Fibroblast of skin of right biceps (primary cell): ENCODE data around the gene FIBCD1.

ENCODE experiments used
- DNase-seq: peaks from one replicate; pipeline ENCODE4 v3.0.0-alpha.2; 2013

FIBCD1 gene, protein sequence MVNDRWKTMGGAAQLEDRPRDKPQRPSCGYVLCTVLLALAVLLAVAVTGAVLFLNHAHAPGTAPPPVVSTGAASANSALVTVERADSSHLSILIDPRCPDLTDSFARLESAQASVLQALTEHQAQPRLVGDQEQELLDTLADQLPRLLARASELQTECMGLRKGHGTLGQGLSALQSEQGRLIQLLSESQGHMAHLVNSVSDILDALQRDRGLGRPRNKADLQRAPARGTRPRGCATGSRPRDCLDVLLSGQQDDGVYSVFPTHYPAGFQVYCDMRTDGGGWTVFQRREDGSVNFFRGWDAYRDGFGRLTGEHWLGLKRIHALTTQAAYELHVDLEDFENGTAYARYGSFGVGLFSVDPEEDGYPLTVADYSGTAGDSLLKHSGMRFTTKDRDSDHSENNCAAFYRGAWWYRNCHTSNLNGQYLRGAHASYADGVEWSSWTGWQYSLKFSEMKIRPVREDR

DNA sequence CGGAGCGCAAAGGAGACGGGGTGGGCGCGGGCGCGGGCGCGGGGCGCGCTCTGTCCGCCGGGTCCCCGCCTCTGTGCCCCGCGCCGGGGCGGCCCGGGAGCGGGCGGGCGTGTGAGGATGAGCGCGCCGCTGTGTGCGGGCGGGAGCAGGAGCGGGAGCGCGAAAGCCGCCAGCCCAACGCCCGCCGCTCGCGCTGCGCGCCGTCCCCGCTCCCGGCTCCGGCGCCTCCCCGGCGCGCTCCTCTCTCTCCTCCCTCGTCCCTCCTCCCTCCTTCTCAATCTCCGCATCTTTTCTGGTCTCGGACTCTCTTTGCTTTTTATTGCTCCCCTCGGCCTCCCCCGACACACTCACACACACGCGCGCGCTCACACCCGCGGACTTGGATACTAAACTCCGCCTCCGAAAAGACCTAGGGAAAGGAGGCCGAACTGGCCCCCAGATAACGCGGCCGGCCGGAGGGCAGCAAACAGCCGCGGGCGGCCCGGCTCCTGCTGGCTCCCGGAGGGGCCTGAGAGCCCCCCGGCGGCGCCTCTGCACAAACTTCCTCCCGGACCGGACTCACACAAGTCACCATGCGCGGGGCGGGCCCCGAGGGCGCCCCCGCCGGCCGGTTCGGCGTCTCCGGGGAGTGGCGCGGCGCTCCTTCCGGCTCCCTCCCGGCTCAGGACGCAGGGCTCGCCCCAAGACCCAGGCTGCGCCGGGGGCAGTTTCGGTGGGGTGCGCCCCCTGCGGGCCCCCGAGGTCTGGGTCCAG, at the start of gene FIBCD1:
FIBCD1 (minus strand) TSS at position 596 of the 753 bp plus-strand sequence. CDS start 640 bp downstream, outside the sequence.
- DNase-seq = peak; percentile 44

DNA sequence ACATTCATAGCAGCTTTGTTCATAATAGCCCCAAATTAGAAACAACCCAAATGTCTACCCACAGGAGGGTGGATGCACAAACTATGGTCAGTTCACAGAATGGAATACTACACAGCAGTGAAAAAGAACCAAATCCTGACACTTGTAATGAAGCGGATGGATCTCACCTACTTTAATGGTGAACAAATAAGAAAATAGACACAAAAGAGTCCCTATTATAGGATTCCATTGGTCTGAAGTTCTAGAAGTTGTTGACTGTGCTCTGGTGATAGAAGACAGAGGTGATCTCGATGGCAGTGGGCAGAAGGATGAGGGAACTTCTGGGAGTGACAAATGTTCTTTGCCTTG, 49.3 kb upstream of the FIBCD1 start:
- DNase-seq = no peak

DNA sequence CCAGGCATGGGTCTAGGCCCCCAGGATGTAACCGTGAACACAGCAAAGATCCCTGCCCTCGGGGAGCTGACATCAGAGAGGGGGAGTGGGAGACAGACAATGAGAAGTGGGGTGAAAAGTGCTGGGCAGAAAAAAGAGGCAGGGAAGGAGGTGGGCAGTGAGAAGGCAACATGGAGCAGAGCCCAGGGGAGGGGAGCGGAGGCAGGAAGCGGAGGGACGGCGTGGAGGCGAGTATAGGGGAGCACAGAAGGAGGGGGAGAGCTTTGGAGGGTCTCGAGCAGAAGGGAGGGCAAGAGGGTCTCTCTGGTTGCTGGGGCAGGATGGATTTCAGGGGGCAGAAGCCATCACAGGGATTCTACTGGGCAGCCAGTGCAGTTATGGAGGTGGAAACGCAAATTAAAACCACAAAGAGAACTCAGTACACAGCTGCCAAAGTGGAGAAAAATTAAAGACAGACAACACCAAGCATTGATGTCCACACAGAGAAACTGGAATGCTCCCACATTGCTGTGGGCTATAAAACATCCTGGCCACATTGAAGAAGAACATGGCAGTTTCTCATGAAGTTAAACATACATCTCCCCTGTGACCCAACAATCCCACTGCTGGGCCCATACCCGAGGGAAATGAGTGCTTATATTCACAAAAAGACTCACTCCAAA, 48.8 kb upstream of the FIBCD1 start:
- no peak for DNase-seq

DNA sequence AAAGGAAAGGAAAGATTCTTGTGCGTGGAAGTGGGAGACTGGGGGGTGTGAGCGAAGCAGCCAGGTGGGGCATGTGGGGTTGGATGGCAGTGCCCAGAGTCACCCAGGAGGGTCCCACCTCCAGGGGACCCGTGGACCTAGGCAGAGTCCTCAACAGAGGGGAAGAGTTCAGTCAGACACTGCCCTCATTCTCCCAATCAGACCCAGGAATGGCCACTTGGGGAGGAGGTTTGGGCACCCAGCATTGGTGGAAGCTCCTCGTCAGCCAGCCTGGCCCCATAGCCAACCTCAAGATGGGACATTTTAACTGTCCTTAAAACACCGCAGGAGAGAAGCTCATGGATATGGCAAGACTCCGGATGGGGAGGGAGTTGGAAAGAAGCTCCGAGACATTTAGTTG, 48.0 kb upstream of the FIBCD1 start:
- DNase-seq = no peak

DNA sequence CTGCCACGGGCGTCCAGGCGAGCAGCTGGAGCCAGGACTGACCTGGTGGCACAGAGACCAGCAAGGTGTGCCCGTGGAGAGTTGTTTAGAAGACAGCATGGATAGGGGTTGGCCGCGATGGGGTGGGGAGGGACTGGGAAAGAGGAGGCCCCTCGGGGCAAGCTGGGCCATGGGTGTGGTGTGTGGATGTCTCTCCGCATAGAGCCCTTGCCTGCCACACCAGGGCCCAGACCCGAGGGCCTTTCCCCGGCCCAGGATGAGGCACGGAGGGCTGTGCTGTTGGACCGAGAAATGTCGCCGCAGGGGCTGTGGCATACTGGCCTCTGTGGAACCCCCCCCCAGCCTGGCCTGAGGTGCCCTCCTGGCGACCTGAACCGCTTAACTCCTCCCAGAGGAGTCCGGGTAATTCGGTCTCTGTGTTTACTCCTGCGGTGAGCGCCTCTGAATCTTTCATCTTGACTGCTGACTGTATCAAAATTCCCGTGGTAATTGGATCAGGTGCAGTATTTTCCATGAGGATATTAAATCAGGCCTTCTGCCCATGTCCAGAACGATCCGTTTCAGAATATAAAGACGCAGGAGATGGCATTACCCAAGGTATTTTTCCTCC, 47.4 kb upstream of the FIBCD1 start:
- DNase-seq = no peak

DNA sequence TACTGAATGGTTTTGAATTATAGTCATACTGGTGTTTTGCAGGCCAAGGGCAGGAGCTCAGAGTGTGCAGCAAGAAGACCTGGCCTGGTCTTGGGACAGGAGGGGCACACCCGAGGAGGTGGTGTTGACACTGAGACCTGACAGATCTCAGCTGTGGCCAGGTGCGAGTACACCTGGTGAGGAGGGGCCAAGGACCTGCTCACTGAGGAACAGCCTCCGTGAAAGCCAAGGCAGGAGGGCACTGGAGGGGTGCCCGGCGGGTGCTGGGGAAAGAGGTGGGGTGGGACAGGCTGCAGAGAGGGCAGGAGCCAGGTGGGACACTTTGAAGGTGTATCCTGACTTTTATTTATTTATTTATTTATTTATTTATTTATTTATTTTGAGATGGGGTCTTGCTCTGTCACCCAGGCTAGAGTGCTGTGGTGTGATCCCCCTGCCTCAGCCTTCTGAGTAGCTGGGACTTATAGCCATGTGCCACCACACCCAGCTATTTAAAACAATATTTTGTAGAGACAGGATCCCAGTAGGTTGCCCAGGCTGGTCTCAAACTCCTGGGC, 46.6 kb upstream of the FIBCD1 start:
- no peak for DNase-seq

DNA sequence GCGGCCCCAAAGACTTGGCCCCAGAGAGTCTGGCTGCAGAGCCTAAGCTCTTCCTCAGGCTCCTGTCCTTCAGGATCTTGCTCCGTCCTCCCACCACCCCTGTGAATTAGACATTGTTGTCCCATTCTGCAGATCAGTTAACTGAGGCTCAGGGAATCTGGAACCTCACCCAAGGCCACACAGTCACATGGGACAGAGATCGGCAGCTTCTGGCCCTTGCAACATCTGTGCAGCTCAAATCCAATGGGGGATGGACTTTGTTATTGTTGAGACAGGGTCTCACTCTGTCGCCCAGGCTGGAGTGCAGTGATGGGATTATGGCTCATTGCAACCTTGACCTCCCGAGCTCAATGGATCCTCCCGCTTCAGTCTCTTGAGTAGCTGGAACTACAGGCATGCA, 46.0 kb upstream of the FIBCD1 start:
- no peak for DNase-seq

DNA sequence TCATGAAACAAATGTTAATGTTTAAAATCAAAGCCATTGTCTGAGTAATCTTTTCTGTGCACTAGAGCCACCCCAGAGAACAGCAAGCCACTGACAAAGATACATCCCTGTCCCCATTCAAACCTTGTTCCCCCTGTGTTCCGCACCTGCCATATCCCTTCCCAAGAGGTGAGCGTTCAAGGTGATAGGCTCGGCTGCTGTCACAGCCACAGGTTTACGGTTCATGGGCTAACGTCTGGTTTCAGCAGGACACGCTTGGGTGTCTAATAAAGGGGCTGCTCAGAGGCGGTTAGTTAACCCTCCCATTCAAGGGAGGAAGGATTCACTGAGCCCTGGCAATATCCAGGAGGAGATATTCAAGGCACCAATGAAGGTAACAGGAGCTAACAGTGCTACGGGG, 45.5 kb upstream of the FIBCD1 start:
- DNase-seq = no peak

DNA sequence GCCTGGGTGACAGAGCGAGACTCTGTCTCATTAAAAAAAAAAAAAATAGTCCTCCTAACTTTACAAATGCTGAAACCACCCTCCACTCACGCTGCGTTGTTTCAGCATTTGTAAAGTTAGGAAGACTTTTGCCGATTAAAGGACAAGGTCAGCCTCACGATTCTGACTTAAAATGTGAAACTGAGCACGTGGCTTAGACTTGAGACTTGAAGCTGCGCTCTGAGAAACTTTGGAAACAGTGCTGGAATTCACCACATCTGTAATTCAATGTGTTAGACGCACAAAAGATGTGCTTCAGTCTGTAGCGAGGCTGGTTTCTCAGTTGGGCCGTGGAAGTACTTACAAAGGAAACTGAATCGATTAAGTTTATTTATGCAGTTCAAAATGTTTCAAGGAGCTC, 44.9 kb upstream of the FIBCD1 start:
- no peak for DNase-seq

DNA sequence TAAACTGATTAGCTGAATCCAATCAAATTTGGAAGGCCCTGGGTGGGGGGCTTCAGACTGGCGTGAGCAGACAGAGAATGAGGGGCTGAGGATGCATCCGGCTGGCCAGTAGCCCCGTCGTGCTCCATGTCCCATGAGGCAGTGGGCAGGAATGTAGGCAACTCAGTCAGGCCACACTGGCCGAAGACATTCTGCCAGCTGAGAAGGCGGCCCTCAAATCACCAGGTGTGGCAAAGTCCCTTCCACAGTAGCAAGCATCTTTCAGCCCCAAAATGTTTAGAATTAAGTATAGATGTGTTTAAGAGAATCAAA, 44.3 kb upstream of the FIBCD1 start:
- DNase-seq = no peak

DNA sequence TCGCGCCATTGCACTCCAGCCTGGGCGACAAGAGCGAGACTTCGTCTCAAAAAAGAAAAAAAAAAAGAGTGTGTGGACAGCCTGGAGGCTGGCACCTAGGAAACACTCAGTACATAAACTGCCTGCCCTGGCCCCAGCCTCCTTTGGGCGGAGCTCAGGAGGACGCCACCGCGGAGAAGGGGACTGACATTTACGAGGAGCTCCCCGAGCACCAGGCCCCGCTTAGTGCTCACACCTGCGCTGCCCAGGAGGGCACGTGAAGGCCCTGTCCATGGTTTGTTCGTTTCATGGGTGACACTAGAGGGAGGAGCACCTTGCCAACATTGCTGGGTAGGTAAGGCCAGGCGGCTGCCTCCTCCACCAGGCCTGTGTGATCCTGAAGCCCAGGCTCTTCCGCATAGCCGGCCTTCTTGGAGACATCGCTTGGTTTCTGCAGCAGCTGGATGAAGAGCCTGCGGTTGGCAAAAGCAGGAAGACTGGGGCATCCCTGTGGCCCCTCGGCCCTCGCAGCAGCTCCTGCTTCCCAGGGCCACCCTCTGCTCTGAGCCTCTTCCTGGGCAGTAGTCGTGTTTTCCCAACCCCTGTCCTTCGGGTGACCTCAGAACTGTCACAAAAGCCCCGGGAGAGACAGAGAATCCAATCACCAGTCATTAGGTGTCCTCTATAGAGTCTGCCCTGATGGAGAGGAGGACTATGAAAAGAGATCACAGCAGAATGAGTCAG, 43.8 kb upstream of the FIBCD1 start:
- DNase-seq = no peak

DNA sequence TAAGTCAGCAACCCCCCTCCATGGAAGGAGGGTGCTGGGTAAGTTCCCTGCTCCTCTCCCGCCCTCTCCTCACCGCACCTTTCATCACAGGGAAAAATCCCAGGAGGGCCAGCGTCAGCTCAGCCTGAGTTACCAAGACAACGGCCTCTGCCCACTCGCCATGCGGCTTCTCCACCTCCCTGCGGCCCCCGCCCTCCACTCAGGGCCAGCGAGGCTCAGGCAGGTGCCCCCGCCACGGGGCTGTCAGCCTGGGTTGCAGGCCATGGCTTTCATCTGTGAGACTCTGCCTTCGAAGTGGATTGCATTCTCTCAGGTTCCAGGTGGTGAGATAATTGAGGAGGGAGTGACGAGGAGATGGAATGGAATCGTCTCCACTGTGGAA, 42.7 kb upstream of the FIBCD1 start:
- no peak for DNase-seq

DNA sequence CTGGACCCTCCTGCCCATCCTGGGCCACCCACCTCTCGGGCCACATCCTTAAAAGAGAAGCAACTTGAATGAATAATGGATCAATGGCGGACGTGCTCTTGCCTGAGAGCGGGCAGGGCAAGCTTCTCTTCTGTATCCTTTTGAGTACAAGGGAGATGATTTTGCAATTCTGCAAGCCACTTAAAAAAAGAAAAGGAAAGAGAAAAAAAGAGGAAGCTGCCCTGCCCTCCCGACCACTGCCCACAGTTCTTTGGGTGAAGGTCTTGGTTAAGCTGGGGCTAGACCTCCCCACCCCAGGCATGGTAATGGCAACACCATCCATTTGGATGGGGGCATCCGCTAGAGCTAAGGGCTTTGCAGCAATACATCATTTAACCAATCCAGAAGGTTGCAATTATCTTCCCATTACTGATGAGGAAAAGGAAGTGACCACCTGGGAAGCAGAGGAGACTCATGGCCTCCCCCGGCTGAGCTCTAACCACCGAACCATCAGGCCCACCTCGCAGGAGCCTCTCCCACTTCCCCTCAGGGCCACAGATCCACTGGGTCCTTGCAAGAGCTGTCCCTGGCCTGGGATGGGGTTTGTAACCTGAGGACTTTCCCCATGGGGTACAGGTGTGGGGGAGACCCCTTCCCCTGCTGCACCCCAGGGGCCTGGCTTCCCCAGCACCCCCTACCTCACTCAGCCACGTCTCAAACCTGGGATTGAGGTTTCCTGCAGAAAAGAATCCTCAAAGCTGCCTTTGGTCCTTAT, 42.1 kb upstream of the FIBCD1 start:
- no peak for DNase-seq

DNA sequence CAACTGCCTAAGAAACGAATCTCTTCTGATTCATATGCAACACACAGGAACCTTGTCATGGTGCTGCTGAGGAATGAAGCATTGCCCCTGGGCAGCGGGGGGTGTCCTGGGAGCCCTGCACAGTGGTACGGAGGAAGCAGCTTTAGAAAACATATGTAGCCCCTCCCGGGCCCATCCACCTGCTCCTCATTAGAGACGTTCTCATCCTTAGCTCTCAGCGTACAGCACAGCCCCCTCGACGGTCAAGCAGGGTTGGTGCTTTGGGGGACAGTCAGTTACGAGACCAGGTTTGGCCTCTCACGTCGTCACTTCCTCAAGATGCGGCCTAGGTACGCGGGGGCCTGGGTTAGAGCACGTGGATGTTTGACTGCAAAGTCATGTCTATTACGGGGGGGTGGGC, 41.5 kb upstream of the FIBCD1 start:
- DNase-seq = no peak

DNA sequence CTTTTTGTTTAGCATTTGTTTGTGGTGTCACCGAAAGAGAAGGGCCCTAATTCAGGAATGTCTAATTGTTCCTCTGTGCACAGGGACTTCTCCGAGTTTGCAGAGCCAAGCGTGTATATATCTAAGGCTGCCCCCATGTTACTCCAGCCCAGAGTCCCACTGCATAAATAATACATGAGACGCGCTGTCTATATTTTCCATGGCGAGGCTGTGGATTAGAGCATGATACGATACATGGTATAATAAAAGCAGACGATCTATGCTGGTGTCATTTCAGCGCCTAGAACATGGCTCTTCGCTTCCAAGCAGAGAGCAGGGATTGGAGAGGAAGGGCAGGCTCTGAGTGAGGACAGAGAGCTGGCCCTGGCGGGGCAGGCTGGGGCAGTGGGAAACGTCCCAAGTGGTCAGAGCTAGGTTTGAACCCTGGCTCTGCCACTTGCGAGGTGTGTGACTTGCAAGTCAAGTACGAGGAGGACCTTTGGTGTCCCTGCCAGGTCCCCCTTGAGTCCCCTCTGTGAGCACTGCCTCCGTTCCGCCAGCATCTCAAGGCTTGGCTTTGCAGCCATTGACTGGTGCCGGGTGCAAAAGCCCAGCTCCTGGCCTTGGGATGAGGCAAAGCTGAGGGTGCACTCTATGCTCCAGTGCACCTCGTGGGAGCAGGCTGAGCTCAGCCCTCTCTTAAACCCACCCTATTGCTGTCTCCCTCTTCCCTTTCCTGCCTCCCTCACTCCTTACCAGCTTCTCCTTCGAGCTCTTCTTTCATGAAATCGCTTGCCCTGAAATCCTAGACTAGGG, 40.7 kb upstream of the FIBCD1 start:
- DNase-seq = no peak

DNA sequence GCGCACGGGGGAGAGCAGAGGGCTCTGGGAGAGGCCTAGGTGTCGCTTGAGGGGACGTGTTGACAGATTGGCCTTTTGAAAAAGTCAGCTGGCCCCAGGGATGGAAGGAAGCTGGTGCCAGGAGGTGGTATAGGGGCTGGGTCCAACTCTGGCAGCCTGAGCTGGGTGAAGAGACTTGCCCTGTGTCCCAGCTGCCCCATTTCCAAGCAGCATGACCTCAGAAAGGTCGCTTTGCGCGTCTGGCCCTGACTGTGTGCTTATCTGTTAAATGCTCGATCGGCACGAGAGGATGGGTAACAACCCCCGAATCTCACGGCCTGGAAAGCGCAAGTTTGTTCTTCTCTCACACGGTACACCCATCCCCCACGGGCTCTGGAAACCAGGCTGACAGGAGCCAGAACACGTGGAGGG, 38.8 kb upstream of the FIBCD1 start:
- DNase-seq = no peak

DNA sequence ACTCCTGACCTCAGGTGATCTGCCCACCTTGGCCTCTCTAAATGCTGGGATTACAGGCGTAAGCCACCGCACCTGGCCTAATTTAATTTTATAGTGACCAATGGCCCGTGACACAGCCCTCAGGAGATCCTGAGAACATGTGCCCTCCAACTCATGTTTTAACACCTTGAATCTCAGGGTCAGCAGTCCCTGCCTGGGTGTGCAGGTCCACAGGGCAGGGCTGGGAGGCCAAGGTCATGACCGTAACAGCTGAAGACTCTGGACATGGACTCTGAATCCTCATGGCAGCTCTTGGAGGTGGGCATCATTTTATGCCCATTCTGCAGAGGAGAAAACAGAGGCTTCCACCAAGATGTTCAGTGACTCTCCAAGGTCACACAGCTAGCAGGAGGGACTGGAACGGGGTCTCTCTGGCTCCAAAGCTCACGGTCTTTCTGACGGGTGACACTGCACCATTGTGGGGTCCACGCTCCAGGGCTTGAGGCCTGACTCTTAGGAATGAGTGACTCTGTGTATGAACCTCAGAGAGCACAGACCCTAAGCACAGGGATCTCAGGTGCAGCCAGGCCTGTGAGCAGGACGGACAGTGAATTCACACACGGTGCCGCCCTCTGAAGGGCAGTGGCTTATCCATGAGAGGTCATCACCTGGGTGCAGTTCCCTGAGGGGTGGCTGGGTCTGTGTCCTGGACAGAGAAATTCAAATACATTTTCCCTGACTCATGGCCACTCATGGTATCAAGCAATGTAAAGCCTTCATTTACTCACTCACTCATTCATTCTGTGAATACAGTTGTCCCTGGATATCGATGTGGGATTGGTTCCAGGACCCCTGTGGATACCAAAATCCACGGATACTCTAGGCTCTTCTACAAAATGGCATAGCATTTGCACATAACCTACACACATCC, 37.1 kb upstream of the FIBCD1 start:
- DNase-seq = no peak

DNA sequence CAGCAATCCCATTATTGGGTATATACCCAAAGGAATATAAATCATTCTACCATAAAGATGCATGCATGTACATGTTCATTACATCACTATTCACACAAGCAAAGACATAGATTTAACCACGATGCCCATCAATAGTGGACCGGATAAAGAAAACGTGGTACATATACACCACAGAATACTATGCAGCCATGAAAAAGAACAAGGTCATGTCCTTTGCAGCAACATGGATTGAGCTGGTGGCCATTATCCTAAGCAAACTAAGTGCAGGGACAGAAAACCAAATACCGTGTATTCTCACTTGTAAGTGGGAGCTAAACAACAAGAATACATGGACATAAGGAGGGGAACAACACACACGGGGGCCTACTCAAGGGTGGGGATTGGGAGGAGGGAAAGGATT, 36.1 kb upstream of the FIBCD1 start:
- DNase-seq = no peak

DNA sequence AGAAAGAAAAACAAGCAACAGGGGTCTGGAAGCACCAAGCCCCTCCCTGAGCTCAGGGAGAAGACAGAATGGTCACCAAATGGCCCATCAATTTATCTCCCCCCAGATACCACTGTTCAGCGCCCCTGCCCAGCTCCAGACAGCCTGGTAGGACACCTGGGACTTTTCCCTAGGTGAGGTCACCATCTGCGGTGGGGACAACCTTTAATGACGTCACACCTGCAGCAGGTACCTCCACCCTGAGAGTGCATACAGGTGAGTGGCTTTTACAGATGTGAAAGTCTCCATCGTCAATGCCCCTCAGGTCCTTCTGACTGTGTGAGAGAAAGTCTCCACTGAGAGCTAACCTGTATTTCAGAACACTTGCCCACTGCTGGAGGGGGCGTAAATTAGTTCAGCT, 35.6 kb upstream of the FIBCD1 start:
- DNase-seq = no peak
